Head of caudate nucleus (tissue), 42 donors: ENCODE data around the gene CCNL1.
A peak's percentile ranks its signal among the peaks of the same experiment; 100 is the strongest.
"Not testable (repeated sequence)": the region's sequence is repeated elsewhere in the genome, so short reads cannot be mapped to it uniquely, and the experiment has no call there.

Experiments used
- DNase-seq, 42 donors: peaks; one replicate each; pipeline versions ENCODE4 v3.0.0 to v3.0.0-alpha.2; 2020 to 2021; ENCODE audit warnings: mixed read lengths in 7 of 42
- intact Hi-C: fragments of 100-400 bp; cut with DNase I; formaldehyde crosslinking; loops from one replicate; pipeline ENCODE4 v1.15.0; 2022

Gene CCNL1

GRCh38 chr3:157174649-157175498, 14.9 kb upstream of the CCNL1 start:
- intact Hi-C loops, result loop anchor here (1.0 kb wide), 1 partner anchor 15 kb away; the partner anchor contains the start of gene CCNL1
- DNase-seq, result peak; percentile 94 to 99 (median 98)

GRCh38 chr3:157174290-157174648, 14.3 kb upstream of the CCNL1 start:
- intact Hi-C loops, result no loop called here
- peak in 29 of 42 donors; percentile 11 to 70 (median 41) for DNase-seq

- DNase-seq, intact Hi-C loops: not testable (repeated sequence)
Measured at GRCh38 chr3:157173343-157173742, 13.4 kb upstream of the CCNL1 start.

- intact Hi-C loops, result no loop called here
- DNase-seq, result no peak
Measured at GRCh38 chr3:157172746-157173145, 12.8 kb upstream of the CCNL1 start.

- intact Hi-C loops, result no loop called here
- DNase-seq, result peak in 2 of 42 donors; percentile 5 to 19
Measured at GRCh38 chr3:157170861-157171260, 10.9 kb upstream of the CCNL1 start.

- intact Hi-C loops, result no loop called here
- DNase-seq, result no peak
Measured at GRCh38 chr3:157167371-157168042, 7.6 kb upstream of the CCNL1 start.

- DNase-seq, result no peak
- intact Hi-C loops, result no loop called here
Measured at GRCh38 chr3:157166561-157166960, 6.6 kb upstream of the CCNL1 start.

GRCh38 chr3:157166115-157166514, 6.2 kb upstream of the CCNL1 start:
- no peak for DNase-seq
- intact Hi-C loops, result no loop called here

- intact Hi-C loops, result no loop called here
Measured at GRCh38 chr3:157163217-157163953, 3.4 kb upstream of the CCNL1 start.

GRCh38 chr3:157162620-157163019, 2.7 kb upstream of the CCNL1 start:
- intact Hi-C loops, DNase-seq: not testable (repeated sequence)

More at GRCh38 chr3:157163217-157163953, 3.4 kb upstream of the CCNL1 start:
- DNase-seq, result no peak

GRCh38 chr3:157160658-157161424, 894 bp upstream of the CCNL1 start:
- intact Hi-C loops, result loop anchor here (1.0 kb wide), 1 partner anchor 14 kb away; no protein-coding TSS in a partner anchor

GRCh38 chr3:157159037-157159761, 748 bp downstream of the CCNL1 start:
- peak in 39 of 42 donors; percentile 28 to 79 (median 62) for DNase-seq
- intact Hi-C loops, result no loop called here

More at GRCh38 chr3:157160658-157161424, 894 bp upstream of the CCNL1 start:
- DNase-seq, result peak in 23 of 42 donors; percentile 13 to 83 (median 56)

- DNase-seq, result no peak
- intact Hi-C loops, result no loop called here
Measured at GRCh38 chr3:157157836-157158235, 2.1 kb downstream of the CCNL1 start.

GRCh38 chr3:157156837-157157635, 2.9 kb downstream of the CCNL1 start:
- intact Hi-C loops, result no loop called here
- no peak for DNase-seq

GRCh38 chr3:157155591-157155990, 4.4 kb downstream of the CCNL1 start:
- intact Hi-C loops, result no loop called here
- DNase-seq, result no peak

- DNase-seq, result no peak
- intact Hi-C loops, result no loop called here
Measured at GRCh38 chr3:157154563-157155330, 5.2 kb downstream of the CCNL1 start.

GRCh38 chr3:157152930-157153329, 7.0 kb downstream of the CCNL1 start:
- intact Hi-C loops, result no loop called here
- DNase-seq, result no peak
